GM21526 (cell line): ENCODE measurements around the gene DOCK9.

Experiments used
- ATAC-seq: cut with Tn5 transposase; IDR thresholded peaks from one replicate; pipeline ENCODE4 v1.9.1; 2021; ENCODE audit warnings: moderate library complexity; ENCODE audit not compliant: unreplicated experiment, low FRiP score

Gene DOCK9

GRCh38 chr13:98999639-98999952, 21.7 kb upstream of the DOCK9 start:
- no peak for ATAC-seq

GRCh38 chr13:98998831-98999638, 21.2 kb upstream of the DOCK9 start:
- ATAC-seq: no peak

GRCh38 chr13:98997738-98998641, 20.1 kb upstream of the DOCK9 start:
- ATAC-seq: no peak

GRCh38 chr13:98997011-98997730, 19.3 kb upstream of the DOCK9 start:
- ATAC-seq: no peak

- no peak for ATAC-seq
These were observed 18.2 kb upstream of the DOCK9 start for GRCh38 chr13:98996046-98996445.

- ATAC-seq: no peak
These were observed 17.0 kb upstream of the DOCK9 start for GRCh38 chr13:98994896-98995295.

- no peak for ATAC-seq
These were observed 16.2 kb upstream of the DOCK9 start for GRCh38 chr13:98994080-98994479.

- no peak for ATAC-seq
These were observed 14.5 kb upstream of the DOCK9 start for GRCh38 chr13:98992355-98992754.

GRCh38 chr13:98990701-98991100, 12.8 kb upstream of the DOCK9 start:
- ATAC-seq: no peak

GRCh38 chr13:98989469-98990235, 11.8 kb upstream of the DOCK9 start:
- ATAC-seq: no peak

GRCh38 chr13:98988780-98989179, 10.9 kb upstream of the DOCK9 start:
- no peak for ATAC-seq

- ATAC-seq: no peak
These were observed 10.4 kb upstream of the DOCK9 start for GRCh38 chr13:98988277-98988676.

GRCh38 chr13:98987275-98987674, 9.4 kb upstream of the DOCK9 start:
- no peak for ATAC-seq

GRCh38 chr13:98986226-98986846, 8.5 kb upstream of the DOCK9 start:
- ATAC-seq: no peak

- ATAC-seq: no peak
These were observed 7.7 kb upstream of the DOCK9 start for GRCh38 chr13:98985591-98985990.

- no peak for ATAC-seq
These were observed 7.1 kb upstream of the DOCK9 start for GRCh38 chr13:98984983-98985382.

- ATAC-seq: no peak
These were observed 6.3 kb upstream of the DOCK9 start for GRCh38 chr13:98984118-98984517.

GRCh38 chr13:98983182-98983581, 5.3 kb upstream of the DOCK9 start:
- ATAC-seq: no peak

GRCh38 chr13:98981369-98982080, 3.7 kb upstream of the DOCK9 start:
- no peak for ATAC-seq
